ENCODE measurements around the gene FILIP1L.
A peak's percentile ranks its signal among the peaks of the same experiment; 100 is the strongest.
"Not testable (repeated sequence)": the region's sequence is repeated elsewhere in the genome, so short reads cannot be mapped to it uniquely, and the experiment has no call there.

The FILIP1L gene

GRCh38 chr3:99845999-99846398 lies 268.3 kb downstream of the FILIP1L start:
- DNase-seq (ENCODE audit: extremely low read depth, low read depth): no peak
- no peak for TF ChIP-seq CTCF (IDR thresholded peaks at IDR 0.05; ENCODE audit: low read depth, low read length)

GRCh38 chr3:99845331-99845730 lies 269.0 kb downstream of the FILIP1L start:
- DNase-seq (ENCODE audit: extremely low read depth, low read depth): no peak
- no peak for TF ChIP-seq CTCF (IDR thresholded peaks at IDR 0.05; ENCODE audit: low read depth, low read length)

- TF ChIP-seq CTCF (IDR thresholded peaks at IDR 0.05; ENCODE audit: low read depth, low read length): no peak
- DNase-seq (ENCODE audit: extremely low read depth, low read depth): no peak
Observed at GRCh38 chr3:99843590-99844258, 270.6 kb downstream of the FILIP1L start.

- TF ChIP-seq CTCF (IDR thresholded peaks at IDR 0.05; ENCODE audit: low read depth, low read length): peak; percentile 65
- no peak for DNase-seq (ENCODE audit: extremely low read depth, low read depth)
Observed at GRCh38 chr3:99842826-99843589, 271.3 kb downstream of the FILIP1L start.

GRCh38 chr3:99841949-99842348 lies 272.4 kb downstream of the FILIP1L start:
- not testable (repeated sequence) for DNase-seq (ENCODE audit: extremely low read depth, low read depth)

GRCh38 chr3:99839613-99840012 lies 274.7 kb downstream of the FILIP1L start:
- TF ChIP-seq CTCF (IDR thresholded peaks at IDR 0.05; ENCODE audit: low read depth, low read length): no peak
- DNase-seq (ENCODE audit: extremely low read depth, low read depth): no peak

- DNase-seq (ENCODE audit: extremely low read depth, low read depth): no peak
- no peak for TF ChIP-seq CTCF (IDR thresholded peaks at IDR 0.05; ENCODE audit: low read depth, low read length)
Observed at GRCh38 chr3:99838755-99839154, 275.5 kb downstream of the FILIP1L start.
